PC-9 (cell line): Measurements from ENCODE around the gene RNF11. TPM values are rescaled to one million over a fixed set of nuclear protein-coding genes. Genes with fewer than 3 reads are reported as not detected.

Experiments
- BruUV-seq: library from RNA; stranded (reverse); fragments of 400-500 nt; replicated peaks from 2 replicates; lab custom pipeline; 2021; lab: Mats Ljungman, UMichigan
- CTCF ChIA-PET: fragments of 300-600 bp; sonication (Branson Sonifier 250); formaldehyde crosslinking; loops from one replicate; lab custom pipeline; 2022; ENCODE audit warnings: antibody characterized with exemption; lab: Charles Lee
- POLR2A ChIA-PET: fragments of 300-600 bp; sonication (Branson Sonifier 250); formaldehyde crosslinking; loops from one replicate; lab custom pipeline; 2022; ENCODE audit warnings: antibody characterized with exemption; ENCODE audit not compliant: unreplicated experiment; lab: Charles Lee
- DNase-seq, 2 experiments: peaks; one replicate each; pipeline versions ENCODE4 v3.0.0 to v3.0.0-alpha.2; 2015 to 2022; ENCODE audit warnings: mixed read lengths in 1 of 2
- H2AFZ ChIP-seq: fragments of 200-600 bp; sonication (generic); 2 replicates; pipeline ENCODE4 v1.8.1; 2017; ENCODE audit warnings: antibody characterized with exemption
- H3F3A ChIP-seq: fragments of 200-600 bp; sonication (generic); 2 replicates; pipeline ENCODE4 v1.8.1; 2017; ENCODE audit warnings: antibody characterized with exemption, mild to moderate bottlenecking, low read depth; ENCODE audit not compliant: insufficient read depth
- H3K27ac ChIP-seq: fragments of 200-600 bp; sonication (generic); 2 replicates; pipeline ENCODE4 v1.6.1; 2016; ENCODE audit warnings: mixed run types
- H3K27me3 ChIP-seq: fragments of 200-600 bp; sonication (generic); 2 replicates; pipeline ENCODE4 v1.6.1; 2016; ENCODE audit warnings: low read depth, mixed run types; ENCODE audit not compliant: insufficient read depth
- H3K36me3 ChIP-seq: fragments of 200-600 bp; sonication (generic); 2 replicates; pipeline ENCODE4 v1.6.1; 2016; ENCODE audit warnings: low read depth, mixed run types
- H3K4me1 ChIP-seq: fragments of 200-600 bp; sonication (generic); replicated peaks from 2 replicates; pipeline ENCODE4 v1.6.1; 2016; ENCODE audit warnings: mixed run types; ENCODE audit not compliant: insufficient read depth
- H3K4me2 ChIP-seq: fragments of 200-600 bp; sonication (generic); 2 replicates; pipeline ENCODE4 v1.6.1; 2017; ENCODE audit warnings: mixed run types
- H3K4me3 ChIP-seq: fragments of 200-600 bp; sonication (generic); 2 replicates; pipeline ENCODE4 v1.6.1; 2016; ENCODE audit warnings: mixed run types
- H3K79me2 ChIP-seq: fragments of 200-600 bp; sonication (generic); 2 replicates; pipeline ENCODE4 v1.6.1; 2017; ENCODE audit warnings: low read depth, mixed run types
- H3K9me2 ChIP-seq: fragments of 200-600 bp; sonication (generic); 2 replicates; pipeline ENCODE4 v1.8.1; 2017; ENCODE audit warnings: mild to moderate bottlenecking; ENCODE audit not compliant: insufficient read depth
- H3K9me3 ChIP-seq: fragments of 200-600 bp; sonication (generic); 2 replicates; pipeline ENCODE4 v1.8.1; 2016; ENCODE audit warnings: low read depth; ENCODE audit not compliant: insufficient read depth
- H4K20me1 ChIP-seq: fragments of 200-600 bp; sonication (generic); 2 replicates; pipeline ENCODE4 v1.8.1; 2017; ENCODE audit not compliant: insufficient read depth
- EZH2 ChIP-seq: fragments of 200-600 bp; sonication (generic); IDR thresholded peaks from 2 replicates; pipeline ENCODE4 v1.8.0; 2017; ENCODE audit warnings: antibody characterized with exemption, low read depth
- intact Hi-C: fragments of 100-400 bp; cut with micrococcal nuclease; formaldehyde crosslinking; loops from one replicate; pipeline ENCODE4 v1.10.0; 2022; ENCODE audit not compliant: unreplicated experiment
- total RNA-seq: library from RNA; stranded (reverse); gene quantifications from 2 replicates; pipeline ENCODE4 v1.2.3, GENCODE V29; 2021
- TF ChIP-seq, protein P1 (sequence below): fragments of 200-600 bp; sonication (generic); conservative IDR thresholded peaks from 2 replicates; pipeline ENCODE4 v1.6.1; 2017; ENCODE audit warnings: mixed run types, antibody characterized with exemption, mild to moderate bottlenecking, moderate library complexity

RNF11 gene
- total RNA-seq, 1 experiment from 2014 or later: 73.2 TPM

DNA sequence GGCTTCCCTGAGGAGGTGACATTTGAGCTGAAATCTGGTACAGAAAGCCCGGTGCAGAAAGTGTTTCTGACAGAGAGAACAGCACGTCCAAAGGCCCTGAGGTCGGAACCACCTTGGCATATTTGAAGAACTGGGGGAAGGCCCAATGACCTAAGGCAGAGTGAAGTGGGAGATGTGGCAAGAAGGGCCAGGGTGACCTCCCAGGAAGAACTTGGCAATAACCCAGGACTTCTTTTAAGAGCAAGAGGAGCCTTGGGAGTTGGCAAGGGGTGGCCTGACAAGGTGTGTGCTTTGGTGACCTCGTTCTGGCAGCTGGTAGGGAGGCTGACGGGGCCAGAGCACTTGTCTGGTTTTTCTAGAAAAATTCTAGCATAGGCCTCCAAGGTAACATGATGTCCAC is 70.9 kb downstream of the RNF11 start:
- intact Hi-C loops: no loop called here
- H3K36me3 ChIP-seq: no peaks in the 10 kb centered on the region
- no peak for DNase-seq
- H3F3A ChIP-seq: no peaks in the 10 kb centered on the region
- H2AFZ ChIP-seq: no peak overlapping the region
- BruUV-seq: no TSS peak
- H4K20me1 ChIP-seq: no peaks in the 10 kb centered on the region
- H3K4me1 ChIP-seq: no peaks in the 10 kb centered on the region
- H3K4me3 ChIP-seq: no peak overlapping the region
- no peaks in the 10 kb centered on the region for H3K79me2 ChIP-seq
- no peak overlapping the region for H3K4me2 ChIP-seq
- ChIA-PET CTCF (no interaction called here), POLR2A (no interaction called here)
- no peak overlapping the region for H3K27ac ChIP-seq
- H3K9me2 ChIP-seq: no peaks in the 10 kb centered on the region
- no peaks in the 10 kb centered on the region for H3K9me3 ChIP-seq
- no peaks in the 10 kb centered on the region for H3K27me3 ChIP-seq
- TF ChIP-seq, protein P1, sequence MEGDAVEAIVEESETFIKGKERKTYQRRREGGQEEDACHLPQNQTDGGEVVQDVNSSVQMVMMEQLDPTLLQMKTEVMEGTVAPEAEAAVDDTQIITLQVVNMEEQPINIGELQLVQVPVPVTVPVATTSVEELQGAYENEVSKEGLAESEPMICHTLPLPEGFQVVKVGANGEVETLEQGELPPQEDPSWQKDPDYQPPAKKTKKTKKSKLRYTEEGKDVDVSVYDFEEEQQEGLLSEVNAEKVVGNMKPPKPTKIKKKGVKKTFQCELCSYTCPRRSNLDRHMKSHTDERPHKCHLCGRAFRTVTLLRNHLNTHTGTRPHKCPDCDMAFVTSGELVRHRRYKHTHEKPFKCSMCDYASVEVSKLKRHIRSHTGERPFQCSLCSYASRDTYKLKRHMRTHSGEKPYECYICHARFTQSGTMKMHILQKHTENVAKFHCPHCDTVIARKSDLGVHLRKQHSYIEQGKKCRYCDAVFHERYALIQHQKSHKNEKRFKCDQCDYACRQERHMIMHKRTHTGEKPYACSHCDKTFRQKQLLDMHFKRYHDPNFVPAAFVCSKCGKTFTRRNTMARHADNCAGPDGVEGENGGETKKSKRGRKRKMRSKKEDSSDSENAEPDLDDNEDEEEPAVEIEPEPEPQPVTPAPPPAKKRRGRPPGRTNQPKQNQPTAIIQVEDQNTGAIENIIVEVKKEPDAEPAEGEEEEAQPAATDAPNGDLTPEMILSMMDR: no peak
- no peak for TF ChIP-seq EZH2

DNA sequence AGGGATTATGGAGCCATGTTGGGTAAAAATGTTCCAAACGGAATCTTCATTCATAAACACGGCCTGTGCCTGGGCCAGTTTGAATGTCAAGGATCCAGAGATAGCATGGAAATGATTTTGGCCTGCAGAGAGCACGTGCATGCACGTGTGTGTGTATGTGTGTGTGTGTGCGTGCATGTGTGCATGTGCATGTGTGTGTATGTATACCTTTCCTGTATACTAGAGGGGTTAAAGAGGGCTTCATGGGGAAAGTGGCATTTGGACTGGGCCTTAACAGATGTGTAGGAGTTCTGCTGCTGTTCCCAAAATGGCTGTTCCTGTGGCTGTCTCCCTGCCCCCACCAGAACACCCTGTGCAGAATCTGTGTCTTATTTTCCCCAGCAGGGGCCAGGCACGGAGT is 72.6 kb downstream of the RNF11 start:
- DNase-seq: no peak
- no peaks in the 10 kb centered on the region for H4K20me1 ChIP-seq
- no peaks in the 10 kb centered on the region for H3K27me3 ChIP-seq
- ChIA-PET CTCF (no interaction called here), POLR2A (interaction anchor here (1.0 kb wide), 1 partner anchor 20 kb away, joined by 4 read pairs; no protein-coding TSS in a partner anchor)
- no peak overlapping the region for H3K27ac ChIP-seq
- no peaks in the 10 kb centered on the region for H3K79me2 ChIP-seq
- peaks cover 12% of the 10 kb centered on the region for H3K4me1 ChIP-seq
- H3K4me2 ChIP-seq: no peak overlapping the region
- H3F3A ChIP-seq: peaks cover 14% of the 10 kb centered on the region
- TF ChIP-seq EZH2: no peak
- TF ChIP-seq, protein P1: no peak
- no peak overlapping the region for H3K4me3 ChIP-seq
- intact Hi-C loops: no loop called here
- H2AFZ ChIP-seq: no peak overlapping the region
- no TSS peak for BruUV-seq
- no peaks in the 10 kb centered on the region for H3K9me3 ChIP-seq
- no peaks in the 10 kb centered on the region for H3K36me3 ChIP-seq
- no peaks in the 10 kb centered on the region for H3K9me2 ChIP-seq

DNA sequence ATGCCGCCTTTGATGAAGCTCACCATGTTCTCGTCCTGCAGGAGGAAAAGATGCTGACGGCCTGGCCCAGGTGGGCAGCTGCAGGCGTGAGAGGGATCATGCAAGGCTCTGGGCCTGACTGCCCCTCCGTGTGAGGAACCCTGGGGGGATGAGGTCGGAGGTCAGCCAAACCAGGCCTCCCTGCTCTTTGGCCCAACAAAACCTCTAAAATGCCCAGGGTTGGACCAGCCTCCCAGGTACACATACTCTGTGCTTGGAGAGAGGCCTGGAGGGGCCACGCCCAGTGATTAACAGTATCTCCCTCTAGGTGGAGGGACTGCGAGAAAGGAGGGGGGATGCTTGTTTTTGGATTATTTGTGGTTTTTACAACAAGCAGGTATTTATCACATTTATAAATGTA is 73.2 kb downstream of the RNF11 start:
- Histone ChIP-seq H3K79me2 (no peaks in the 10 kb centered on the region), H3K9me3 (no peaks in the 10 kb centered on the region), H2AFZ (no peak overlapping the region), H3K27me3 (no peaks in the 10 kb centered on the region), H3K36me3 (no peaks in the 10 kb centered on the region), H3K27ac (no peak overlapping the region), H3K4me1 (peaks cover 19% of the 10 kb centered on the region), H3F3A (peaks cover 20% of the 10 kb centered on the region), H3K9me2 (no peaks in the 10 kb centered on the region), H4K20me1 (no peaks in the 10 kb centered on the region), H3K4me2 (no peak overlapping the region), H3K4me3 (no peak overlapping the region)
- ChIA-PET CTCF (no interaction called here), POLR2A (interaction anchor here (1.0 kb wide), 1 partner anchor 20 kb away, joined by 4 read pairs; no protein-coding TSS in a partner anchor)
- no TSS peak for BruUV-seq
- TF ChIP-seq EZH2: no peak
- intact Hi-C loops: no loop called here
- DNase-seq: no peak
